Amniotic stem cell (primary cell): ENCODE data around the gene KLRG1.

Experiments used
- DNase-seq: peaks from one replicate; lab custom pipeline; 2025; lab: John Stamatoyannopoulos, UW

Gene KLRG1

GRCh38 chr12:8987163-8987562, 2.2 kb upstream of the KLRG1 start:
- no peak for DNase-seq

GRCh38 chr12:8987685-8988084, 1.7 kb upstream of the KLRG1 start:
- DNase-seq: no peak

GRCh38 chr12:8991371-8992345, 2.3 kb downstream of the KLRG1 start:
- DNase-seq: no peak

DNA sequence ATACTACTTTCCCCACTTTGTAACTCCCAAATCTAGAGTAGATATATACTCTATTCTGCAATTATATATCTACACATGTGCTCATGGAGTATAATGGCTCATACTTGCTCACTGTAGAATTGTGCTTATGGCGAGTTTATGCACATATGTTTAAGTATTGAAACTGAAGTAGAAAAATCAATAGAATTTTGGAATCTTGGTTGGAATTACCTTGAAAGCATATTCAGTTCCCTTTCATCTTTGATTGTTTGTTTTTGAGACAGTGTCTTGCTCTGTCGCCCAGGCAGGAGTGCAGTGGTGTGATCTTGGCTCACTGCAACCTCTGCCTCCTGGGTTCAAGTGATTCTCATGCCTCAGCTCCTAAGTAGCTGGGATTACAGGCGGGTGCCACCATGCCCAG, 4.5 kb downstream of the KLRG1 start:
- no peak for DNase-seq

- no peak for DNase-seq
Observed at GRCh38 chr12:8995021-8995775, 5.9 kb downstream of the KLRG1 start.

- no peak for DNase-seq
Observed at GRCh38 chr12:8996682-8997405, 7.5 kb downstream of the KLRG1 start.

GRCh38 chr12:9001233-9001632, 11.9 kb downstream of the KLRG1 start:
- DNase-seq: no peak

GRCh38 chr12:9002335-9002734, 13.0 kb downstream of the KLRG1 start:
- no peak for DNase-seq

DNA sequence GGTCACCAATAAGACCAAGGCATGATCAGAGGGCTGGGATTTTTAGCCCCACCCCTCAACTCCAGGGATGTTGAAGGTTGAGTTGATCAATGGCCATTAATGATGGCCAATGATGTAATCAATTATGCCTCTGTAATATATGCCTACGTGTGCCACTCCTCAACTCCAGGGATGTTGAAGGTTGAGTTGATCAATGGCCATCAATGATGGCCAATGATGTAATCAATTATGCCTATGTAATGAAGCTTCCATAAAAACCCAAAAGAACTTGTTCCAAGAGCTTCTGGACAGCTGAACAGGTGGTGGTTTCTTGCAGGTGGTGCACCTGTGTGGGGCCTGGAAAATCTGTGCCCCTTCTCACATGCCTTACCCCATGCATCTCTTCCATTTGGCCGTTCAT, 33.2 kb downstream of the KLRG1 start:
- DNase-seq: no peak

- no peak for DNase-seq
Observed at GRCh38 chr12:9024512-9024911, 35.2 kb downstream of the KLRG1 start.

DNA sequence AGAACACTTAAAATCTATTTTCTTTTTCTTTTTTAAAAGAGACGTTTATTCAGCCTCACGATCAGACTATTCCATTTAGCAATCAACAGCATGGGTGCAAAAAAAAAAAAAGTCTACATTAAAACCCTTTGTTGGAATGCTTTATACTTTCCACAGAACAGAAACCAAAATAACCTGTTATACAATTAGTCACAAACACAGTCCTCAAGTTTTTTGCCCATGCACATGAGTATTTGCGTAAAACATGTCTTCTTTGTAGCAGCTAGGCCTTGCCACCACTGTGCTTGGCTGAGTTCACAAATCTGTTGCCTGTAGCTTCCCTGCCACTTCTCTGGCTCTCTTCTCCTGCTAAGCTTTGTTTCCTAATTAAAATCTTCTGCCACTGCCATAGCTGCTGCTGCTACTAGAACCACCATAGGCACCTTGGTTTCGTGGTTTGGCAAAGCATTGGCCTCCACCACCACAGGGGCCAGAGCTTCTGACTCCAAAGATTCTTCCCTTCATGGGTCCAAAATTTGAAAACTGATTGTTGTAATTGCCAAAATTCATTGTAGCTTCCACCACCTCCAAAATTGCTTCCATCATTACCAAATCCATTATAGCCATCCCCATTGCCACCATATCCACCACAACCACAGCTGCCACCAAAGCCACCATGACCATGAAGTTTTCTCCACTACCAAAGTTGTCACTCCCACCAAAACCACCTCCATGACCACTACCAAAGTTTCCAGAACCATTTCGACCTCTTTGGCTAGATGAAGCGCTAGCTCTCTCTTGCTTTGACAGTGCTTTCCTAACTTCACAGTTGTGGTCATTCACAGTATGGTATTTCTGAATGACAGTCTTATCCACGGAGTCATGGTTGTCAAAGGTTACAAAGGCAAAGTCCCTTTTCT, 38.1 kb downstream of the KLRG1 start:
- DNase-seq: no peak

GRCh38 chr12:9030776-9031175, 41.4 kb downstream of the KLRG1 start:
- DNase-seq: no peak

- no peak for DNase-seq
Observed at GRCh38 chr12:9032202-9032964, 43.0 kb downstream of the KLRG1 start.

DNA sequence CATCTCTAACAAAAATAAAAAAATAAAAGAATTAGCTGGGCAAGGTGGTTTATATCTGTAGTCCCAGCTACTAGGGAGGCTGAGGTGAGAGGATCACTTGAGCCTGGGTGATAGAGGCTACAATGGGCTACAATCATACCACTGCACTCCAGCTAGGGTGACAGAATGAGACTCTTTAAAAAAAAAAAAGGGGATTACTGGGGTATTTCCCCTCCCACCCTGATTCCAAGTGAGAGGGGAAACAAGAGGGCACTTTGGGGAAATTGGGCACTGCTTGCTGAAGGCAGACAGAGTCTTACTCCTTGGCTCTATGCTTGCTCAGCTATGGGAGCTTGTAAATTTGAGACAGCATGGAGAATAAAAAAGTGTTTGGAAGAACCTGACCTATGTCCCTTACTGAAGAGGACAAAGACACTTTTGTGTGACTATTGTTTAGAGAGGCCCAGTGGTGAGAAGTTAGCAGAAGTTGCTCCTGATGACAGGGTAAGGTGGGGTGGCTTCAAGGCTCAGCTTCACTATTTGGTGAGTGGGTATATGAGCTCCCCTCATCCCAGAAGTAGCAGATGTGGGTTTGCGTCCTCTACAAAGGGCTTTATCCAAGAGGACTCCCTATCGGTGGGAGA, 44.0 kb downstream of the KLRG1 start:
- no peak for DNase-seq

DNA sequence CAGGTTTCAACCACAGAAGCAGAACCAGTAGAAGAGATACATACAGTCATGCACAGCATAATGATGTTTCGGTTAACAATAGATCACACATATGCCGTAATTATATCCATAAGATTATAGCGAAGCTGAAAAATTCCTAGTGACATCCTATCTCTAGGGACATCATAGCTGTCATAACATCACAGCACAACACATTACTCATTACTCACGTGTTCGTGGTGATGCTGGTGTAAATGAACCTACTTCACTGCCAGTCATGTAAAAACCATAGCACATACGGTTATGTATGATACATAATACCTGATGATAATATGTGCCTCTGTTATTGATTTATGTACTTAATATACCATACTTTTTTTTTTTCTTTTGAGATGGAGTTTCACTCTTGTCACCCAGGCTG, 44.7 kb downstream of the KLRG1 start:
- DNase-seq: no peak

- DNase-seq: no peak
Observed at GRCh38 chr12:9036227-9036626, 46.9 kb downstream of the KLRG1 start.

GRCh38 chr12:9037431-9037830, 48.1 kb downstream of the KLRG1 start:
- DNase-seq: no peak

DNA sequence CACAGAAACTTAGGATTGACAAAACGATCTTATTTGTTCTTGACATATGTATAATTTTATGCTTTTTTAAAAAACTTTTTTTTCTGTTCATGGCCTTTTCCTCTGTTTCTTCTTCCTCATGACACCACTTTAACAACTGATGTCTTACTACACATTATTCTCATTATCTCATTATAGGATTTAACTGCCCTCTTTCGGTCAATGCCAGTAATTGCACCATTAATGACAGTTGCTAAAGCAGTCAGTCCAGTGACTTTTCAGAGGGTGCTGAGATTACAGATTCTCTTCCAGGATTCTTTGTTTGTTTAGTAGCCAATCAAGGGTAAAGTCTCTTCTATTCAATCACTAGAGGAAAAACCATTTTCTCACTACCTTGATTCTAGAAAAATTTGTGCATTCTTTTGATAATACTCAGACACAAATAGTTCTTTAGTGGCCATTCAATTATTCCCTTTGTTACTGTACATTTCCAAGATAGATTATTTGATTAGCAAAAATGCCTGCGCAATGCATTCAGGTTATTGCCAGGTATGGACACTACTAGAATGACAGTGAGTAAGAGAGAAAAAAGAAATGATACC, 50.1 kb downstream of the KLRG1 start:
- no peak for DNase-seq

DNA sequence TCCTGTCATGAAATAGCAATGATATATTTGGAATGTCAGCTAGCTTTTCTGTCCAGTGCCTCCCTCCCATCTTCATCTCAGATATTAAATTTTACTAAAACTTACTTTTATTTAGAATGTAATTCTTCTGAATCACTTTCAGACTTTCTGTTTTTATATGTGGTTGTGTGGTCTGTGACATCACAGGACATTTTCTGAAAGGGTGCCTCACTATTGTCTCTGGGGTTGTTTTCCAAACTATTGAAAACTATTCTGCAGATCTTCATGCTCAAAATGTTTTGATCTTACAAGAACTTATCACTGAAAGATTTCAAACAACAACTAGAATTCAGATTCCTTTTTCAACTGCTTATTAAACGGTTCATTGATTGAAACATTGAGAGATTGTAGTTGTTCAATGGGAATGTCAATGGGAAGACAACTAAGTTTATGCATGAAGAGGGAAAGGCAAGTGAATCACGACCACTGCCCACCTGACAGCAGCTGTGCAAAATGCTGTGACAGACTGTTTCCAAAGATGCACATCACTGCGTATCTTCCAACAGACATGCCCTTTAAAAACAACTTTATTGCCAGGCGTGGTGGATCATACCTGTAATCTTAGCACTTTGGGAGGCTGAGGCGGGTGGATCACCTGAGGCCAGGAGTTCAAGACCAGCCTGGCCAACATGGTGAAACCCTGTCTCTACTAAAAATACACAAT, 51.3 kb downstream of the KLRG1 start:
- no peak for DNase-seq
